ENCODE measurements around the gene PDP2. TPM values are rescaled to one million over a fixed set of nuclear protein-coding genes. Genes with fewer than 3 reads are reported as not detected.

PDP2 gene
- total RNA-seq, 3 donors from 2014 or later: 15.5 to 23.5 (median 23.2) TPM

DNA sequence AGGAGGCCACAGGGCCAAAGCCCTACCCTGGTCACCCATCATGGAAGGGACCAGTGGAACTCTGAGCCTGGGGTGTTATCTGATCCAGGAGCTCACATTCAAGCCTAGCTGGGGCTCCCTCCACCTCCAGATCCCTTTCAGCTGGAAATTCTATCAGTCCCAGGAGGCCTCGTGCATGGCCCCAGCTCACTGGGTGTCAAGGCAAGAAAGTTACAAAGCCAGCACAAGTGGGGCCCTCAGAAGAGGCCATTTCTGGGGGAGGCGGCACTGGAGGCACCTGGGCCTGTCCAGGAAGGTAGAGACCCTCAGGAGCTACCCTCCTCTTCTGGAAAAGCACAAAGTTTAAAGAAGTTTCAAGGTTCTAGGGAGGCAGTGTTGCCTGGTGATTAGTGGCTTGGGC is 31.3 kb upstream of the PDP2 start:
- TF ChIP-seq, protein P1, sequence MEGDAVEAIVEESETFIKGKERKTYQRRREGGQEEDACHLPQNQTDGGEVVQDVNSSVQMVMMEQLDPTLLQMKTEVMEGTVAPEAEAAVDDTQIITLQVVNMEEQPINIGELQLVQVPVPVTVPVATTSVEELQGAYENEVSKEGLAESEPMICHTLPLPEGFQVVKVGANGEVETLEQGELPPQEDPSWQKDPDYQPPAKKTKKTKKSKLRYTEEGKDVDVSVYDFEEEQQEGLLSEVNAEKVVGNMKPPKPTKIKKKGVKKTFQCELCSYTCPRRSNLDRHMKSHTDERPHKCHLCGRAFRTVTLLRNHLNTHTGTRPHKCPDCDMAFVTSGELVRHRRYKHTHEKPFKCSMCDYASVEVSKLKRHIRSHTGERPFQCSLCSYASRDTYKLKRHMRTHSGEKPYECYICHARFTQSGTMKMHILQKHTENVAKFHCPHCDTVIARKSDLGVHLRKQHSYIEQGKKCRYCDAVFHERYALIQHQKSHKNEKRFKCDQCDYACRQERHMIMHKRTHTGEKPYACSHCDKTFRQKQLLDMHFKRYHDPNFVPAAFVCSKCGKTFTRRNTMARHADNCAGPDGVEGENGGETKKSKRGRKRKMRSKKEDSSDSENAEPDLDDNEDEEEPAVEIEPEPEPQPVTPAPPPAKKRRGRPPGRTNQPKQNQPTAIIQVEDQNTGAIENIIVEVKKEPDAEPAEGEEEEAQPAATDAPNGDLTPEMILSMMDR (IDR thresholded peaks at IDR 0.05): no peak
- ATAC-seq (no peak), DNase-seq (no peak)
- Histone ChIP-seq H3K4me1 (ENCODE audit: low read depth) (peaks cover 11% of the 10 kb centered on the region), H3K36me3 (ENCODE audit: low read depth) (no peaks in the 10 kb centered on the region), H3K9me3 (no peaks in the 10 kb centered on the region), H3K4me3 (no peak overlapping the region)
- intact Hi-C loops (cut with DNase I, micrococcal nuclease): no loop called here

DNA sequence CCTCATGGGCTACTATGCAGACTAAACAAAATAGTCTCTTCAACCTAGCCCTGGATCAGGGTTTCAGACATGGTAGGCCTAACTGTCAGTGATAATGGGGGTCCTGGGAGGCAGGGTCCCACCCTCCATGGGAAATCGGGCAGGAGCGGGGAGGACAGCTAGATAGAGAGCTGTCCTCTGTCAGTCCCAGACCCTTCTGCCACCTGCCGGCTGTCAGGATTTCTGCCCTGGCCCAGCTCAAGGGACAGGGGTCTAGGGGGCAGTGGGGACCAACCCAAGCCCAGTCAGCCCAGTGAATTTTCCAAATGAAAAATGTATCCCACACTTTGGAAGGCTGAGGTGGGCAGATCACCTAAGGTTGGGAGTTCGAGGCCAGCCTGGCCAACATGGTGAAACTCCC is 30.8 kb upstream of the PDP2 start:
- no peaks in the 10 kb centered on the region for H3K36me3 ChIP-seq (ENCODE audit: low read depth)
- no peaks in the 10 kb centered on the region for H3K9me3 ChIP-seq
- intact Hi-C loops (cut with DNase I, micrococcal nuclease): no loop called here
- TF ChIP-seq, protein P1 (IDR thresholded peaks at IDR 0.05): no peak
- ATAC-seq (no peak), DNase-seq (no peak)
- H3K4me1 ChIP-seq (ENCODE audit: low read depth): peaks cover 5% of the 10 kb centered on the region
- no peak overlapping the region for H3K4me3 ChIP-seq

DNA sequence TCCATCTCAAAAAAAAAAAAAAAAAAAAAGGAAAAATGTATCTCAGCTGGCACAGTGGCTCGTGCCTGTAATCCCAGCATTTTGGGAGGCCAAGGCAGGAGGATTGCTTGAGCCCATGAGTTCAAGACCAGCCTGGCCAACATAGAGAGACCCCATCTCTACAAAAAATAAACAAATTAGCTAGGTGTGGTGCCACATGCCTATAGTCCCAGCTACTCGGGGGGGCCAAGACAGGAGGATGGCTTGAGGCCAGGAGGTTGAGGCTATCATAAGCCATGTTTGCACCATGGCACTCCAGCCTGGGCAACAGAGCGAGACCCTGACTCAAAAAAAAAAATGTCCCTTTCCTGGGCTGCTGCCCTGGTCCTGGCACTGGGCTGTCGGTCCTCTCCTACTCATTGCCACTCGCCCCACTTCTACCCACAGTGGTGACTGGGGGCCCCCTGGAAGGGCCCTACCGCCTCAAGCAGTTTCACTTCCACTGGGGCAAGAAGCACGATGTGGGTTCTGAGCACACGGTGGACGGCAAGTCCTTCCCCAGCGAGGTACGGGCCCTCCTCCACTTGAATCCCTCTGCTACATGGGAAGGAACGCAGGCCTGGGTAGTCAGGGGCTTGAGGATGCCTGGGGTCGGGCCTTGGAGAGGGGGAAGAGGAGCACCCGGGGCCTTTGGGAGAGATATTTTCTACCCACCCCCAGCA is 30.1 kb upstream of the PDP2 start:
- Histone ChIP-seq H3K4me1 (ENCODE audit: low read depth) (no peaks in the 10 kb centered on the region), H3K9me3 (no peaks in the 10 kb centered on the region), H3K36me3 (ENCODE audit: low read depth) (no peaks in the 10 kb centered on the region), H3K4me3 (no peak overlapping the region)
- DNase-seq (no peak), ATAC-seq (no peak)
- TF ChIP-seq, protein P1 (IDR thresholded peaks at IDR 0.05): no peak
- intact Hi-C loops (cut with DNase I, micrococcal nuclease): no loop called here

DNA sequence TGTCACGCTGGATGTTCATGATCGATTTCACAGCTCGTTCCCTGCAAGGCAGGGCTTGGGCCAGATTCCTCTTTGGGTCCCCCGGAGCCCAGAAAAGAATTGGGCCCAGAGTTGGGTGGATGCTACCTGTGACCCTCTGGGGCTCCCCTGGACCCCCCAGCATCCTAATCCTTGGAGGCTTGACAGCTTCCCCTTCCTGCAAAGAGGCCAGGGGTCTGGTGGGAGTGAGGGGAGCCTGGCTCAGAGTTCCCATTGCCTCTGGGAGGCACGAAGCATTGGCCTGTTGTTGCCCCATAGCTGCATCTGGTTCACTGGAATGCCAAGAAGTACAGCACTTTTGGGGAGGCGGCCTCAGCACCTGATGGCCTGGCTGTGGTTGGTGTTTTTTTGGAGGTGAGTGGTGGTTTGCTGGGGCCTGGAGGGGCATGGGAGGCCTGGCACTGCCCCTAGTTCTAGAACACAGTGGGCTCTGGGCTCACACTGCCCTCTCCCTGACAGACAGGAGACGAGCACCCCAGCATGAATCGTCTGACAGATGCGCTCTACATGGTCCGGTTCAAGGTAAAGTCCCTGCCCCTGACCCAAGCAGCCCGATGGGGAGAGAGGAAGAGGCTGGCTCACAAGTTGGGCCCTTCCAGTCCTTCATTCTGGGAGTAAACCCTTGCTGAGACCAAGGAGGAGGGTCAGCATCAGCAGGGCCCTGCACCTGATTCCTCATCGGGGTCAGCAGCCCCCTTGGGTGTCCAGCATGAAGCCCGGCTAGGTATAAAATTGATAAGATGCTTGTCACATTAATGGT is 28.9 kb upstream of the PDP2 start:
- ATAC-seq: no peak
- DNase-seq: no peak
- intact Hi-C loops (cut with DNase I, micrococcal nuclease): no loop called here
- TF ChIP-seq, protein P1 (IDR thresholded peaks at IDR 0.05): no peak
- no peaks in the 10 kb centered on the region for H3K36me3 ChIP-seq (ENCODE audit: low read depth)
- no peak overlapping the region for H3K4me3 ChIP-seq
- no peaks in the 10 kb centered on the region for H3K9me3 ChIP-seq
- H3K4me1 ChIP-seq (ENCODE audit: low read depth): no peaks in the 10 kb centered on the region

DNA sequence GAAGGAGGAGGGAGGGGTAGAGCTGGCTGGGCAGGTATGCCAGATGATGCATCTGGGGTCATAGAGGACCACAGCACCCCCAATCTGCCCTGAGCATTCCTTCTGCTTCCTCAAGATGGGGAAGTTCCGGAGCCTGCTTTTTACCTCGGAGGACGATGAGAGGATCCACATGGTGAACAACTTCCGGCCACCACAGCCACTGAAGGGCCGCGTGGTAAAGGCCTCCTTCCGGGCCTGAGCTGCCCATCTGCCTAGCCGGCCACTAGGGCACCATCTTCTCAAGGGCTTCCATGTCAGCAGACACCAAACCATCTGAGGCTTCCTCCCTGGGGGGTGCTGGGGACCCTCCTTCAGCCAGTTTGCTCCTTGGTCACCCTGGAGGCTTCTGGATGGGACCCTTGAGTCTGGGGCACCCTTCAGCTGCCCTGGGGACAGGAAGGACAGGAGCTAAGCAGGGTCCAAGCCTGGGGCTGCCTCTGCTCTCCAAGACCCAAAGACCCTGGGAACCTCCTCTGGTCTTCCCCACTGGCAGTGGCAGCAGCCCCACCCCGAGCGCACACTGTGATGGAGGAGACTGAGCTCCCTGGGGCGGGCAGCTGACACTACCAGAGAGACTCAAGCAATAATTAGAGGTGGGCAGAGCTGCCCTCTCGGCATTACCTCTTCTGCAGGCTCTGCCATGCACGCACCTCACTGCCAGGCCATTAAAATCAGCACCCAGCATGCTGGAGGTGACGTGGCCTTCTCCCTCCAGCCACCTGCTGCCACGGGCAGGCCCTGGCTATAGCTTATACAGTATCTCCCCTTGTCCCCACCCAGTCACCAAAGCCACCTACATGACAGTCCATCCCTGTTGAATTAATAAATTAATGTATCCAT is 26.8 kb upstream of the PDP2 start:
- TF ChIP-seq, protein P1 (IDR thresholded peaks at IDR 0.05): no peak
- intact Hi-C loops (cut with DNase I, micrococcal nuclease): no loop called here
- H3K36me3 ChIP-seq (ENCODE audit: low read depth): no peaks in the 10 kb centered on the region
- H3K9me3 ChIP-seq: no peaks in the 10 kb centered on the region
- H3K4me1 ChIP-seq (ENCODE audit: low read depth): no peaks in the 10 kb centered on the region
- no peak for ATAC-seq
- no peak overlapping the region for H3K4me3 ChIP-seq
- no peak for DNase-seq

Data from mucosa of descending colon (tissue), 3 donors.